CD4-positive, alpha-beta T cell treated with Interleukin-17A for 1 hour (primary cell): ENCODE results near the gene PTPRT.
"Not testable (repeated sequence)": the region's sequence is repeated elsewhere in the genome, so short reads cannot be mapped to it uniquely, and the experiment has no call there.

Experiments
- DNase-seq: peaks from one replicate; pipeline ENCODE4 v3.0.0-alpha.2; 2020

Gene PTPRT

DNA sequence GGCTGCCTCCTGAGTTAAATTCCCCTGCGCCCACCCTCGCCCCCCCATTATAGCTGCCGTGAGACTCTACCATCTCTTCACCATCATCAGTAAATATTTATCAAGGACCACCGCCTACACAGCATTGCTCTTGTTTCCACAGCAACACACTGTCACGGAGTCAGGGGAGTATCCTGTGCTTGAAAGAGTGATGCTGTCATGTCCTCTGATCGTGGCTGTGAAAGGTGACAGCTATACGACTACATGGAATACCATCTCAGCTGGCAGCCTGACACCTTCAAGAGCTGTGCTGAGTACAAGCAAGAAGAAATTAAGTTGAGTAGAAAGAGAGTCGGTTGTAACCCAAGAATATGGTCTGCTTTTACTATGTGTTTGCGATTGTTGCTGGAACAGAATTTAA lies 3.4 kb downstream of the PTPRT start:
- no peak for DNase-seq

DNA sequence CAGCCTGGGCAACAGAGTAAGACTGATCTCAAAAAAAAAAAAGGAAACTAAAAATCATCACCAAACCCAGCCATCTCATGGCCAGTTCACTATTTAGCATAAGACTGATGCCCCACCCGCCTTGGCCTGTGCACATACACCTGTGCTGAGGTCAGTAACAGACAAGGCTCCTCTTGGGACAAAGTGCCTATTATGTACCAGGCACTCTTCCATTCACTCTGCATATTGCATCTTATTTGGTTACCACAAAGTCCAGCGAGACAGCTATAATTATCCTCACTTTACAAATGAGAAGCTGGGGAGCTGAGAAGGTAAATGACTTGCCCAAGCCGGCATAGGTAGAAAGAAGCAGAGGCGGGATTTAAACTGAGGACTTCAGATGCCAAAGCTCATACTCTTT lies 3.8 kb downstream of the PTPRT start:
- DNase-seq: no peak

DNA sequence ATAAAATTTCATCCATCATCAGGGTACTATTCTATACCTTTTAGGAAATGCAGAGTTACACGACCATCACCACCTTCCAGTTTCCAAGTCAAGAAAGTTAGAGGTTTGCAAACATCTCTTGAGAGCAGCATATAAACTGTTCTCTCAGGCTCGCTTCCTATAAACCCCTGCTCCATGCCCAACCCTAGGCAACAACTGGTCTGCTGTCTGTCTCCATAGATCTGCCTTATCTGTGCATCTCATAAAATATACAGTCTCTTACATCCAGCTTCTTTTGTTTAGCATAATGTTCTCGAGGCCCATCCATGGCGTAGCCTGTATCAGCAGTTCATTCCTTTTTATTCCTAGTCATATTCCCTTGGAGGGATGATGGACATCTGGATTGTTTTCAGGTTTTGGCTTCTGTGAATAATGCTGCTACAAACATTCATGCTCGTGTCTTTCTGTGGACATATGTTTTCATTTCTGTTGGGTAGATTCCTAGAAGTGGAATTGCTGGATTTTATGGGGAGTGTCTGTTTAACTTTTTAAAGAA lies 6.1 kb downstream of the PTPRT start:
- DNase-seq: no peak

DNA sequence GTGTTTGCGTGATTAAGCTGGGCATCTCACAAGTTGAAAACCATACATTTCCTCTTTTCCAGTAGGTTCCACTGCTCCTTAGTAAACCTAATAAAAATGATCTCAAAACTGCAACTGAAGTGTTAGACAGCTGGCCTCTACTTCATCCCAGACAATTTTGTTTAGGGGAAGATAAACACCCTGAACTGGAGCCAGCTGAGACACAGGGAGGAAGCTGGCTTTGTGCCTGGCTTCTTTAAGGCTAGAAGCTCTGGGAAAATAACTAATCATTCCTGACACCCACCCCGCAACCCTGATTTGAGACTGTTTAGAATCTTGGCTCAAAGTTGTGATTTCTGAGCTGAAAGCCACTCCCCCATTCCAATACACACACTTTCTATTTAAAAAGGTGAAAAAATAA lies 11.6 kb downstream of the PTPRT start:
- DNase-seq: no peak

DNA sequence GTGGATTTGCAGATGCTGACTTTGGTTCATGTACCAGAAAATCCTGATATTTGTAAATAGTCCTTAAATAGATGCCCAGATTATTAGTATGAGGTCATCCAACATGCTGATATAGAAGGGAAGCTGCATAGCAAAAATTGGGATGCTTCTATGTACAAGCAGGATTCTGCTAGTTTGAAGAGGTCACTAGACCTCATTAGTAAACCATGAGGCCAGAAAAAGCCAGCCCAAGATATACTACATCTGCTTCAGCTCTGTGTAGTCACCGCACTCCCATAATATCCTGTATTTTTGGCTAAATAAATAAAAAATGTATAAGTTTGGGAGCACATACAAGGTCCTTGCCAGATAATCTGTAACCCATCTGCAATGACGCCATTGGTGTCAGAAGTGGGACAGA lies 13.0 kb downstream of the PTPRT start:
- no peak for DNase-seq

DNA sequence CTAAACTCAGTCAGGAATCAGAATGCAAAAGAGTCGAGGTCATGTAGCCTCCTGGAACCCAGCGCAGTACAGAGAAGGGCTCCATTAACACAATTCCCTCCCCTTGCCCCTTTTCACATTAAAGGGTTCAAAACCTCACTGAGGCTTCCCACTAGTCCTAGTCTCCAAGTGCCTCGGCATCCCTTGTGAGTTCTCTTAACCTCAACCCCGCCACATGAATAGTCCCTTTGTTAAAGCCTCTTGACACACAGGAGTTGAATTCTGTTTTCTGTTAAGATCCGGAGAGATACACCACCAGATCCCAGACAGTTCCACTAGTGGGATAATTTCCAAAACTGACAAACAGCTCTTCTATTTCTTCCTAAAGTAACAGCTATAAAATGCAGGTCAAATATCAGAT lies 17.8 kb downstream of the PTPRT start:
- DNase-seq: no peak

DNA sequence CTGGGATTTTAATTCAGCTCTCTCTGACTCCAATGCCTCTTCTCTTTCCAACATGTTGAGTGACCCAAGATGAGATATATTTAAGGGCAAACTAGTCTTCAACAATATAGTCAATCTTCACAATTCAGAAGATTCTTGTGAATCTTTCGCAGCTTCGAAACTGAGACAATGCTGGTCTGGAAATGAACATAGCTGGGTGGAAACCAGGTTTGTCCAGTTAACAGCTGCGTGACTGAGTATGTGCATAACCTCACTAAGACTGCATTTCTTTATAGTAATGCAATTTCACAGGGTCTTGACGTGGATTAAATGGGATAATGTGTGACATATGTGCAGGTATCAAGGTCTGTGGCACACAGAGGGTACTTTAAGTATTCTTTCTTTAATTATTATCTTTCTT lies 18.9 kb downstream of the PTPRT start:
- no peak for DNase-seq

DNA sequence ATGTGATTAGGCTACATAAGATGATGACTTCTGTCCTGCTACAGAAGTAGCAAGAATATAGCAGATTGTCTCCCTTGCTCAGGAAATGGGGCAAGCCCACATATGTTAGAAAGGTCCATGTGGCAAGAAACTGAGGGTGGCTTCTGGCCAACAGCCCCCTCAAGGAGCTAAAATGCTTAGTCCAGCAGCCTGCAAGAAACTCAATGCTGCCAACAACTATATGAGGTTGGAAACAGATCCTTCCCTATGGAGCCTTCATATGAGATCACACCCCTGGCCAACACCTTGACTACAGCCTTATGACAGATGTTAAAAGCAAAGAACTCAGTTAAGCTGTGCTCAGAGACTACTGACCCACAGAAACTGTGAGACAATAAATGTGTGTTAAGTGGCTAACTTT lies 22.1 kb downstream of the PTPRT start:
- DNase-seq: no peak

DNA sequence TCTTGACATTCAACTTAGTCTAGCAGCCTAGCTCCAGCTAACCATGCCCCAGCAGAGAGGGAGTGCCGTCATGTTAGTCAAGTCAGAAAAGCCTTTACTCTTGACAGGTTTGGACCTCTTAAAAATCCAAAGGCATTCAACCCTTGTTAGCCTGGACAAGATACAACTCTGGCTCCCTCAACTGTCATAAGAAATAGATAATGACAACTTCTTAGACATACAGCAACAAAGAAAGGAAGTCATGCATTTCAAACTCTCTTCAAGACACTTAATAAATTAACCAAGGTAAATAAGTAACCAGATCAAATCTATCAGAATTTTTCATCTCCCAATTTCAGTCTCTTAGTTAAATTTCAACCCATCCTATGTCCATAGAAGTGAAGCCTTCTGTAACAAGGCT lies 22.7 kb downstream of the PTPRT start:
- DNase-seq: no peak

DNA sequence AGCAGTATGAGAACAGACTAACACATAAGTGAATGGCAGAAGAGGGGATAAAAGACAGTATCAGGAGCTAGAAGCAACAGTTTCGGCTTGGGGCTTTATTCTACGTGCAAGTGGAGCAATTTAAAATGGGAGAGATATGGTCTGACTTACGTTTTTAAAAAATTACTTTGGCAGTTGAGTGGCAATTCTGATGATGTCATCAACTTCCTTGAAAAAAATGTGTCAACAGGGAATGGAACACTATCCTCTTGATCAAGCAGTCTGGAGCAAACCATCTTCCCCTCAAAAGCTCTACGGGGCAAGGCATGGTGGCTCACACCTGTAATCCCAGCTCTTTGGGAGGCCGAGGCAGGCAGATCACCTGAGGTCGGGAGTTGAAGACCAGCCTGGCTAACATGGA lies 24.1 kb downstream of the PTPRT start:
- DNase-seq: no peak

DNA sequence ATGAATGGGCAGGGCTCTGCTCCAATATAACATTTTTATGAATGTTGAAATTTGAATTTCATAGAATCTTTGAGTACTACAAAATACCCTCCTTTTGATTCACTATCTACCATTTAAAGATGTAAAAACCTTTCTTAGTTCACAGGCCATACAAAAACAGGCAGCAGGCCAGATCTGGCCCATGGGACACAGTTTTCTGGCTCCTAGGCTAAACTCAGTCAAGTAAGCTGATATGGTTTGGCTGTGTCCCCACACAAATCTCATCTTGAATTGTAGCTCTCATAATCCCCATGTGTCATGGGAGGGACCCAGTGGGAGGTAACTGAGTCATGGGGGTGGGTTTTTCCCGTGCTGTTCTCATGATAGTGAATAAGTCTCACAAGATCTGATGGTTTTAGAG lies 25.0 kb downstream of the PTPRT start:
- not testable (repeated sequence) for DNase-seq

DNA sequence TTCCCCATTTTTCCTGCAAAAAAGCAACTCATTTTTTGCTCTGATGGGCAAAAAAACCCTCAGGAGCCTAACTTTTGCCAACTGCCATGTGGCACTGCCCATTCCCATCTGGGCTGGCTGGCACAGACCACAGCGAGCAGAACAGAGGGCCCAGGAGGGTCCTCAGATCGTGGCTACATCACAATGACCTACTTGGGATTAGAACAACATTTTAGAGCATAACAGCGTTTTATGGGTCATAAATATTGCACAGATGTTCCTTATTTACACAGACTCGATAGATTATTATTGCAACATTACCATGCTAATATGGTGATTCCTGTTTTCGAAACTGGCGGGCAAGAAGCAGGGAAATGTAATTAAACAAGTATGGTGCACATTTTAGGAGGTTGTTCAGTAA lies 28.0 kb downstream of the PTPRT start:
- no peak for DNase-seq

DNA sequence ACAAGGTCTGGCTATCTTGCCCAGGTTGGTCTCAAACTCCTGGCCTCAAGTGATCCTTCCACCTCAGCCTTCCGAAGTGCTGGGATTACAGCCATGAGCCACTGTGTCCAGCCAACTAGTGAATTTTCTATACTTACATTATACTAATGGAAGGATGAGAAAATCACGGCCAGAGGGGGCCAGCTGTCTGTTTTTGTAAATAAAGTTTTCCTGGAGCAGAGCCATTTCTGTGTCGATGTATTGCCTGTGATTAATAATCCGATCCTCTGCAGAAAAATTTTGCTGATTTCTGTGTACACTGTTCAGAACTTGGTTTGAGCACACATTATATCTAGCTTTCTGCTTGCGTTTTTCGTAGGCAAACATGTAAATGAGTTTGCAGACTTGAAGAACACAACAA lies 28.8 kb downstream of the PTPRT start:
- DNase-seq: no peak

DNA sequence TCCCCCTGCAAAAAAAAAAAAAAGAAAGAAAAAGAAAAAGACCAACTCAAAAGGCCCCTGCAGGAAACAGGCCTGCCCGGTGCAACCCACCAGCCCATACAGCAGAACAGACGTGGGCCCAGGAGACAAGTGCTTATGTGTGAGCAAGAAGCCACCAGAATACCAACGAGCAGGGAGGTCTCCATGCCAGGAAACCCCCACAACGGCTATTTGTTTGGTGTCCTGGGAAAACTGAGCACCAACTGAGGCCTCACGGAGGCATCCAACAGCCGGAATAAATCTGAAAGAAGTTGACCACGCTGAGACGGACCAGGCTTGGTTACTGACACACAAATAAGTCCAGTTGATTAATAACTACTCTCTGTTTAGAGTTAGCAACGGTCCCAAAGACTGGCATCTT lies 29.7 kb downstream of the PTPRT start:
- no peak for DNase-seq

DNA sequence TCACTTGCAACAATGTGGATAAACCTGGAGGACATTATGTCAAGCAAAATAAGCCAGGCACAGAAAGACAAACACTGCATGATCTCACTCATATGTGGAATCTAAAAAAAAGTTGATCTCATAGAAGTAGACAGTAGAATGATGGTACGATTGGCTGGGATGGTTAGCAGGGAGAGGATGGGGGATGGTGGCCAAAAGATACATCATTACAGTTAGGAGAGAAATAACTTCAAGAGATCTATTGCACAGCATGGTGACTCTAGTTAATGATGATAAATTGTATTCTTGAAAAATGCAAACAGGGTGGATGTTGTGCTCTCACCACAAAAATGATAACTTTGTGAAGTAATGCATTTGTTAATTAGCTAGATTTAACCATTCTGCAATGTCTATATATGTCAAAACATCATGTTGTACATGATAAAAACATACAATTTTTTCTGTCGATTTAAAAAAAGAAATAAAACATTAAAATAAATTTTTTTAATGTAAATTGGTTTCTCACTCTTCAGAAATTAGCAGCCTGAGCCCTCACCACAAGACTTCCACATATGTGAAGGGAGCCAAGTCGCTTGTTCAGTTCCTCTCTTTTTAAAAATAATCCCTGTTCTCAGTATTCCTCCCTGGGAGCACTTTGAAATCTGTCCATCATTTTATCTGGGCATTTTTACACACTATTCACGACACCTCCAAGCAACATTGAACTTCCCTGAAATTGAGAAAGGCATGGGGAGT lies 34.2 kb downstream of the PTPRT start:
- no peak for DNase-seq

DNA sequence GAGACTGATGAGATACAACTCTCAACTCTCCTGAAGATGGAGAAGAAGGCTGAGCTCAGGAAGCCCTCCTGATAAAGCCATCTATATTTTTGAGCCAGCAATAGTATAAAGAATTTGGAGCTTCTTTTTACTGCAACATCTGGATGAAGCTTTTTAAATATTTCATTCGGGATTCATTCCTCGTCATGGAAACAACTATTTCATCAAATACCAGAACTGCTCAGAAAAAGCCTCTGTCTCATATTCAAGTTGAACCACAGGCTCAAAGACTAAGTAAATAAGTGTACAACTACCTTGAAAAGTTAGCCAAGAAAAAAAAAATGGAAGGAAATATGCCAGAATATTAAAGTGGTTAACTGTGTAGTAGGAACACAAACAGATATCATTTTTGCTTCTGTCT lies 37.8 kb downstream of the PTPRT start:
- DNase-seq: no peak

DNA sequence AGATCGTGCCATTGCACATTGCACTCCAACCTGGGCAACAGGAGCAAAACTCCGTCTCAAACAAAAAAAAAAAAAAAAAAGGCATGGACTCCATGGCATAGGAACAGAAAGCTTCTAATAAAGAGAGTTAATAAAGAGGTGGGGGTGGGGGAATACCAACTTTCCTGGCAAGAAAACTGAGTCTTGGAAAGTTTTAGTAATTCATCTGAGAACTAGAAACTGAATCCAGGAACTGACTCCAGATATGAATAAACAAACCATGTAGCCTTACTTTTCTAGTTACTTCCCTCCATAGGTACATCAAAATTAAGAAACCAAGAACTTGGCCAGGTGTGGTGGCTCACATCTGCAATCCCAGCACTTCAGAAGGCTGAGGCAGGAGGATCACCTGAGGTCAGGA lies 38.5 kb downstream of the PTPRT start:
- no peak for DNase-seq

DNA sequence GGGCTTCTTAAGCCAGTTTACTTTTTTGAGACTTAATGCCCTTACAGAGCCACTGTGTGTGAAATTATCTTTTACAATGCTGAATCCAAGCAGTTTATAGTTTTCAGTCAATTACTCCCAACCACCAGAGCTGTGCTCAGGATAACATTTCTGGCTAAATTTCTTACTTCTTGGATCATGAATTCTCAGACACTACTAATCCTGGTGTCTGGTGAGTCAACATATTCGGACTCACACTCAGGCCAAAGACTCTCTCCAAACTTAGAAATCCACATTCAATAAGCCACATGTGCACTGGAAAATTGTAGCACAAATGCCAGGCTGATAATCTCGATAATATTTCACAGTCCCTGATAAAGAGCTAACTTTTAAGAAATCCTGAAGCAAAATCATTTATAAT lies 49.0 kb downstream of the PTPRT start:
- no peak for DNase-seq

DNA sequence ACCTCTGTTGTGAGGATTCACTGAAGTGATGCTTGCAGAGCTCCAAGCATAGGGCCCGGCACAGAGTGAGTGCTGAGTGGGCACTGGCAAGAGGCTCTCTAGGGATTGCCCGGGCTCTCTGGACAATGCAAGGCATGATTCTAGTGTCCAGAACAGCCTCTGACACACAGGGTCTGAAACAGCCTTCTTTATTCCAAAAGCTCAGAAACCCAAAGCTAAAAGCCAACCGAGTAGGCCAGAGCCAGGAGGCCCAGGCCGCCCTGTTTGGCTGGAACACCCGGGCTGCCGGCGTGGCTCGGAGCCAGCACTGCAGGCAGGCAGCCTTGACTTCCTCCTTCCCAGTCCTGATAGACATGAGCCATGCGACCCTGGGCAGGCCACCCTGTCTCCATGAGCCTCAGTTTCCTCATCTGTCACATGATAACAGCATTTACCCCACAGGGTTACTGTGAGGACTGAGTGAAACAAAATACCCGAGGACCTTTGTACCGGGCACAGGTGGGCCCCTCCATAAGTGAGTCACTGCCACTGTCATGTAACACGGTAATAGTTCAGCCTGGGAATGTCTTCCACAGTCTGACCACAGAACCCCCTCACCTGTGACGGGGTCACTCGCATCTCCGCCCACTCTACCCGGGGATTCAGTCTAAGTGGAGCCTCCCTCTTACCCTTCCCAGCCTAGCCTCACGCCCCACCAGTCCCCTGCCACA lies 51.5 kb downstream of the PTPRT start:
- no peak for DNase-seq

DNA sequence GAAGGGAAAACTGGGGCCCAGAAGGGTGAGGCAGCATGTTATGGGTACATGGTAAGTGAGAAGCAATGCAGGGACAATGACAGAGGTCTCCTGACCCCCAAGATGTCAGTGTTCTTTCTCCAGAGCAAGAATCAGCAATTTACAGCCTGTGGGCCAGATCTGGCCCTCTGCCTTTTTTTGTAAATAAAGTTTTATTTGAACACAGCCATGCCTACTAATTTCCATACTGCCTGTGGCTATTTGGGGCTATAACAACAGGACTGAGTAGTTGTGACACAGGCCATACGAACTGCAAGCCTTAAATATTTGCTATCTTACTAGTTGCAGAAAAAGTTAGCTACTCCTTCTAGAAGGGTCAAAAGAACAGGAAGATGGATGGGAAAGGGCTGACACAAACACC lies 52.5 kb downstream of the PTPRT start:
- DNase-seq: no peak

DNA sequence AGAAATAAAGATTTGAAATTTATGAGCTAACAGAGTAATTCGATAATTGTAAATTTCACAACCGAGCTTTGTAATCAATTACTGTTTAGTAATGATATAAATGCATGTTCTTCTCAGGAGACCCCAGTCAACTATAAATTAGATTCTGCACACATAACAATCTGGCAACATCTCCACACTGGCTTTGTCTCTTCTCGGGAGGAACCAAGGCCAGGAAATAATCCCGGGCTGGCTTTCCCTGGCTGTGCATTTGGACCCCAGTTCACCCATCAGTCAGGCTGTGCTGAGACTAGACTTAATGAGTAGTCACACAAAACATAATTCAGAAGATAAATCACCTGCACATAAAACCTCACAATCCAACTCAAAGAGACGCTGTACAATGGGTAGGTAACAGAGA lies 65.5 kb downstream of the PTPRT start:
- DNase-seq: no peak

DNA sequence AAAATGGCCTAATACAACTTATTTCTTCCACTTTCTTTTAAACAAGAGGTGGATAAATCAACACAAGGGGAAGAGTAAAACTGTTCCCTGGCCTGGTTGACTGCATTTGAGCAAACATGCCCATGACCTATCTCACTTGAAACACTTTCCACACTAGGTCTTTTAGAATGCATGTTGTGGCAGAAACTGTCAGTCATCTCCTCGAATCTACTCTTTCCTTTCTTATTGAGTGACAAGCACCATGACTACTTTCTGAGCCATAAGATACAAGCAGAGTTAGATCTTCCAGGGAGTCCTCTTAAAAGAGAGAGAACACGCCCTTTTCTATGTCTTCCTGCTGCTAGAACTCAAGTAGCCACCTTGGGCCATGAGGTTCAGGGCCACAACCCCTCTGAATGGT lies 66.5 kb downstream of the PTPRT start:
- no peak for DNase-seq

DNA sequence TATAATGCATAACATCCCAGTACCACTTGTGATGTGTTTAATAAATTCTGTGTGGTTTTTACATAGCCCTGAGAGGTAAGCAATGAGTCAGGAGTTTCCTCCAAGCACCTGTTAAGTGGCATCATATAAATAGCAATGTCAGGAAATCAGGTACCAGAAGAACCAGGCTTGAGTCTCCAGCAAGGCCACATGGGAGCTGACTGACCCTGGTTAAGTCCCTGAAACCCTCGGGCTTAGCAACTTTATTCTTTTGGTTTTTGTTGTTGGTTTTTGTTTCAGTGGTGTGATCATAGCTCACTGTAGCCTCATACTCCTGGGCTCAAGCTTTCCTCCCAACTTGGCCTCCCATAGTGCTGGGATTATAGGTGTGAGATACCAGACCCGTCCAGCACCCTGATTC lies 70.0 kb downstream of the PTPRT start:
- DNase-seq: no peak

DNA sequence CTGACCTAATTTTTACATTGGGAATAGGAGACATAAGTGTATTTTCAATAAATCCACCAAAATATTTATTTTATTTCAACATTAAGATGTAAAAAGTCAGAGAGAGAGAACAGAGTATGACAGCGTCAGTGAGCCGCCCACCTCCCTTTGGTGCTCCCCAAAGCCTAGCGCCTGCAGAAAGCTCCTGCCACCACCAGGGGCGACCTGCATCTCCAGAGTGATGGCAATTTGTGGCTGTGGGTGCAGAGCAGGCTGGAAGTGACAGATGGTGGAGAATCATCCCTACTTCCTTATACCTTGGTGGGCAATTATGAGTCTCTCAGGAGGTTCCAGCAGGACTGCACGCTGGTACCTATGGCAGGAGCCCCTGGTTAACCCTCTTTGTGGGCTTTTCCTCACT lies 87.3 kb downstream of the PTPRT start:
- no peak for DNase-seq

DNA sequence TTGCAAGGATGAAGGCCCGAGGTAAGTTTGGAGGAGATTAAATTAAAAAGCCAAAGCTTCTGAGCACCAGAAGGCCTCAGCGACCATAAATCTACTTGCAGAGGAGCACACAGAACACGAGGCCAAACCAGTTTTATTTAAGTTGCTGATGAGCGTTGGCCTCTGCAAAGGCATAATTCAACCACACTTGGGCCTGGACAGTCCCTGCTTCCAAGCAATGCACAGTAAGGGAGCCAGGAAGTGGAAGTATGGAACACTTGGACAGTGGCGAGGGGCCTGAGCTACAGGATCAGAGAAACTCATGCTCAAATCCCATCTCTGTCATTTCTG lies 92.8 kb downstream of the PTPRT start:
- DNase-seq: no peak
